HG02870 (cell line): Measurements from ENCODE around the gene NTRK1.

Experiments
- ATAC-seq: cut with Tn5 transposase; IDR thresholded peaks from one replicate; pipeline ENCODE4 v1.9.1; 2021; ENCODE audit warnings: mild to moderate bottlenecking, moderate library complexity; ENCODE audit not compliant: unreplicated experiment

Gene NTRK1

DNA sequence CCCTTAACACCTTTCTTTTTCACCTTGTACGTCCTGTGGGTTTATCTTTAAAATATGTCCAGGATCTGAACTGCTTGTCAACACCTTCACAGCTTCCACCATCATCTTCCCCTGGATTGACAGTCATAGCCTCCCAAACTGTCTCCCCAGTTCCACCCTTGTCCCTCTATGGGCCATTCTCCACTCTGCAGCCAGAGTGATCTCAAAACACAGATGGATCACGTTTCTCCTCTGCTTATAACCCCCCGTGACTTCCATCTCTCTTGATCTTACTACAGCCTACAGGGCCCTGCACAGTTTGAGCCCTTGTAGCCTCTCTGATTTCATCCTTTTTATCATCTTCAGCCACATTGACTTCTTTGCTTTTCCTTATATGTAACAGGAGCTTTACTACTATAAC is 6.0 kb upstream of the NTRK1 start:
- ATAC-seq: no peak

DNA sequence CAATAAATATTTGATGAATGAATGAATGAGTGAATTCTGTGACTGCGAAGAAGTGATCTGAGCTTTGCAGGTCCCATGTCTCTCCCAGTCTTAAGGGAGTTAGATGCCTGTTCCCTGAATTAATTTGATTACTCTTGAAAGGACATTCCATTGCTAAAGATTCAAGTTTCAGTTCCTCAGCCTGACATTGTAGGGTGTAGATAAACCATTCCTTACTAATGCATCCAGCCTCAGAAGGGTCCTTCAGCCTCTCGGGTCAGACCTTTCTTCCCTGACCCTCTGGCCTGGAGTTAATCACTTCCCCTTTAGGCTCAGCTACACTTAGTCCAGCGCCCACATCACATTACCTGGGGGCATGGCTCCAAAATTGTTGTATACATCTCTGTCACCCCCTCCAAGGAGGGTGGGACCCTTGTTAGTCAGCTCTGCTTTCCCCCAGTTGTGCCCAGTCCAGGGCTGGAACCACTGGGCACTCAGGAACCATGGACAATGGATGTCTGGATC is 4.3 kb upstream of the NTRK1 start:
- no peak for ATAC-seq

DNA sequence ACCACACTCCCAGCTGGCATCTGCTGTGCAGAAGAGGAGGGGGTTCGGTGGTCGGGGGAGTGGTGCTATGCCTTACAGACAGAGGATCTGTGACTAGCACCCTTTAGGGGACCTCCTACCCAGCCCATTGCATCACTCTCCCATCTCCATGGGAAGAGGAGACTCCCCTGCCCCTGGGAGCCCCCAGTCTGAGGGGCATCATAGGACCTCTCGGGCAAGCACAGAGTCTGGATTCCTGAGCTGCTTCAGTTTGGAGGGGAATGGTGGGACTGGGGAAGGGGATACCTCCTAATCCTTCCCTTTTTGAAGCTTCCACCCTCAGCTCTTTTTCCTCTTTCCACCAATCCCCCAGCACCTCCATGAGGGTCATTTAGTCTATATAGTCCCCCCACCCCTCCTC is 3.1 kb upstream of the NTRK1 start:
- ATAC-seq: no peak

DNA sequence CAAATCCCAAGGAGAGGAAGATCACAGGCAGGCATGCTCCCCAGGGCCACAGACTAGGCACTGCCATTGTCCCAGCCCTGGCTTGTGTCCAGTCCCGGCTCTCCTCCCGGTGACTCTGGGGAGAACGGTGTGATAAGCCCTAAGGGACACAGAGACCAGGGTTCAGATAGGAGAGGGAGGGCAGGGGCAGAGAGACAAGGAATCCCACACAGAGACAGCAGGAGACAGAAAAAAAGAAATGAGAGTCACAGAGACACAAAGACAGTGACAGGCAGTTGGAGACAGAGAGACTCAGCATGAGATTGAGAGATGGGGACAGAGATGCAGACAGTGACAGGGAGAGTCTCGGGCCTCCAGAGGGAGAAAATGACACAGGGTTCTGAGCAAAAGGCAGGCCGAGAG is 2.1 kb upstream of the NTRK1 start:
- ATAC-seq: no peak

DNA sequence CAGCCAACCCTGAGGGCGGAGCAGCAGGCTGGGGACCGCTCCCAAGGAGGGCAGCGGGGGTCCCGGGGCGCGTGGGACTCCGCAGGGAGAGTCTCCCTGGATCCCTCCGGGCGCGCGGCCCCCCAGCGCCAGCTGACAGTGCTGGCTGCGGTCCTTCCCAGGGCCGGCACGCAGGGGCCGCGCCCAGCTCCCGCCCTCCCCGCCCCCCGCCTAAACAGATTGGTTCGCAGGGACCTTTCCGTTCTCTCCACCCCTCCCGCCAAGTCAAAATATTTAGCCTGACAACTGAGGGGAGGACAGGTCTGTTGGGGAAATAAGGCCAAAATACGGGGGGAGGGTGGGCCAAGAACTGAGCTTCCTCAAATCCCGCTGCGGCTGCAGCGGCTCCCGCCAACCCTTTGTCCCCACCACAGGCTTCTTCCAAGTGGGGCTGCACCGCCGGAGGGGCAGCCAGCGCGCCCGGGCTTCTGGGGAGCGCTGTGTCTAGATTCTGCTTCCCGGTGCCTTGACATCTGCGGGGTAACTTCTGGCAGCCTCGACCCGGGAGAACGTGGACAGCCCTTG is 1.6 kb upstream of the NTRK1 start, which contains the start of gene INSRR:
INSRR (minus strand) TSS at position 159 of the 564 bp plus-strand sequence. CDS start 496 bp downstream, outside the sequence.
- ATAC-seq: no peak

DNA sequence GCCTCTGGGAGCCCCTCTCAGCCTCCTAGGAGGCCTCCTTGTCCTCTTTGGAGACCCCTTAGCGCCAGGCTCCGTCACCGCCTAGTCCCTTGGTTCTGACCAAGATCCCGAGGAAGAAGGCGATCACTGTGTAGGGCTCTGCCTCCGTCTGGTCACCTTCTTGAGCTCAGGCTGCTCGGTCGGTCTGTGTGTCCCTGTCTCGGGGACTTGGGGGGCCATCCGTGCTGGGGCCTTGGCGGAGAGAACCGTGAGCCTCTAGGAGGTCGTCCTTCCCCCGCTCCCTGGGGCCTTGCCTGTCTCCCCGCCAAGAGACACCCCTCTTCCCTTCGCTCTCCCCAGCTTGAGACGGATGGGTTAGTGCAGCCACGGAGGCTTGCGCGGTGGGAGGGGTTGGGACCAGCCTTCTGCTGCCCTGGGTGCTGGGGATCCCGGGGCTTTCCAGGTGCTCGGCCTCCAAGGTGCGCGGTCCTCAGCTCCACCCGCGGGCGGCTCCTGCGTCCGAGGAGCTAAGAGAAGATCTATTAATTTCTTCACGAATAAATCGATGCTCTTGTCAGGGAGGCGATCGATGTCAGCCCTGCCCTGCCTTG is 1.0 kb upstream of the NTRK1 start:
- ATAC-seq: no peak

DNA sequence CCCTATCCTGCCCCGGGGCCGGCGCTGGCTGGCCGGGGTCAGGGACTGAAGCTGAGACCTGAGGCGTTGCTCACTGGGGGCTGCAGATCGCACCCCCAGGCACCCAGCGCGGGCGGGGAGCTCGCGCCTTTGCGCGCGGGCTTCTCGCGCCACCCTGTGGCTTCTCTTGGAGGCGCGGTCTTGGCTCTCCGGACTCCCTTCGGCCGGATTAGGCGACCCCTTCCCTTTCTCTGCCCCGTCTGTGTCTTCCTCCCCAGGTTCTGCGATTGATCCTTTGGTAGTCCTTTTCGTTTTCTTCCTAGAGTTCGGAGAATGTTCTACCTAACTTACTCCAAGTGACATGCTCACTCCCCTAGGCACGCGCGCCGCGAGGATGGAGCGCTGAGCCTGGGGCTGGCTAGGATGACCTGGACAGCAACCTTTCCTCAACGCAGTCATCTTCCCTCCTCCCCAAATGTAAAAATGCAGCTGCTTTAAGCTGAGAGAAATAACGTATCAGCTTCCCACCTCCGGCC is 495 bp upstream of the NTRK1 start:
- ATAC-seq: no peak

DNA sequence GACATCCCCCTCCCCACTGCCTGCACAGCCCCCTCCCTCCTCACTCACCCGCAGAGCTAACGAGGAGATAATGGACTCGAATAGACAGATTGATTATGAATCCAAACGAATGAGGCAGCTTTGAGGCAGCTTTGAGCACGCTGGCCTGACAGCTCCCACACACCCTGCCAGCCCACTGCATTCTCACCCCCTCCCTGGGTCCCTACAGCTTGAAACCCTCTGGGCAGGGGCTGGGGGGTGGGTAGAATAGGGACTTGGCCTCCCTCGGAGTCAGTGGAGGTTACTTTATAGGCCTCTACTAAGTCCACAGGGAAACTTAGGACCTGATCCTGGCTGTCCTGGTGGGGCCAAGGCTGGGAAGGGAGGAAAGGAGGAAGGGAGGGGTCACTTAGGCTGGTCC is 1.9 kb downstream of the NTRK1 start:
- no peak for ATAC-seq

DNA sequence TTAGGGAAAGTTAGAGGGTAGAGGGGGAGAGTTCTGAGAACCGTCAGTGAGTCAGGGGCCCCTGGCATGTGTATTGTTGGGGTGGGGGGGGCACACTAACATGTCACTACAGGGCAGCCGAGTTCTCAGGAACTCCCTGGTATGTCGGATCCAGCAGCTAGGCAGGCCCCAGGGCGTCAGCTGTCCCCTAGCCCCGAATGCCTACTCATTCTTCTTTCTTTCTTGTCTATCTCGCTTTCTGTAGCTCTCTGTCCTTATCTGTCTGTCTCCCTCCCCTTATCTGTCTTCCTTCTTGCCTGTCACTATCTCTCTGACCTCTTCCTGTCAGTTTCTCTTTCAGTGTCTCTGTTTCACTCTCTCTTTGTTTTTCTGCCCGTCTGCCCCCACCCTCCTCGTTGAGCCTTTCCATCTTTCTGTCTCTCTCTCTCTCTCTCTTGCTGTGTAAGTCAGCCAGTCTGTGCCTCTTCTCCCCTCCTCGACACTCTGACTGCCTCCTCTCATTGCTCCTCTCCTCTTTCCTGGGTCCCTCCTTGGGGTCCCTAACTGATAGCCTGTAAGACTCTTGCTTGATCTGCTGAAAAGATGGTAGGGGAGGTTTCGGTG is 2.4 kb downstream of the NTRK1 start:
- no peak for ATAC-seq

DNA sequence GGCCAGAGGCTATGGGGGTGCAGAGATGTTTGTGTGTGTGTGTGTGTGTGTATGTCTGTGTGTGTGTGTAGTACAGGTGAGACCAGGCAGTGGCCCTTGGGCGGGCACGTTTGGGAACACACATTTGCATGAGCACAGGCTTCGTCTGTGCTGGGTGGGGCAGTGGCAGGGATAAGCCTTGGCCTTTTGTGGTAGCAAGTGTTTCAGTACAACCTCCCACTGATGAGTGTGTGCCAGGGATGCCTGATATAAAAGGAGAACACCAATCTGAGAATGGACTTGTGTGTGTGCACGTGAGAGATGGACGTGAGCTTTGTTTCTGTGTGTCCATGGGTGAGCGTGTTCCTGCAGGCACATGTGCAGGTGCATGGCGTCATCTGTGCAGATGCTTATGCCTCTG is 3.0 kb downstream of the NTRK1 start:
- ATAC-seq: no peak

DNA sequence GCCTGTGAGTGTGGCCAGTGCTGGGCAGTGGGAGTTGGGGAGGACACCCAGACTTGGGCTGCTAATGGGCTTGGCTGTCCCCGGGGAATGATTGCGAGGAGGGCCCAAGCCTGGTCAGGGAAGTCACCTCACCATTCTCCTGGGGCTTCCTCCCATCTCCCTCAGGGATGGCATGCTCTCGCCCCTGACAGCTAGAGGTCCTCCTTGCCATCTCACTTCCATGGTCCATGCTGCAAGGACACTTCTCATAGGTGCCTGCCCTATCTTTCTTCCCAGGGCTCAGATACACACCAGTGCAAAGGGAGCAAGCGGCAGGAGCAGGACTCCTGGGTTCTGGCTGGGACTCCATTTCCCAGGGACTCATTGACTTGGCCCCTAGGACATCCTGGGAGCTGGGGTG is 4.1 kb downstream of the NTRK1 start:
- no peak for ATAC-seq

DNA sequence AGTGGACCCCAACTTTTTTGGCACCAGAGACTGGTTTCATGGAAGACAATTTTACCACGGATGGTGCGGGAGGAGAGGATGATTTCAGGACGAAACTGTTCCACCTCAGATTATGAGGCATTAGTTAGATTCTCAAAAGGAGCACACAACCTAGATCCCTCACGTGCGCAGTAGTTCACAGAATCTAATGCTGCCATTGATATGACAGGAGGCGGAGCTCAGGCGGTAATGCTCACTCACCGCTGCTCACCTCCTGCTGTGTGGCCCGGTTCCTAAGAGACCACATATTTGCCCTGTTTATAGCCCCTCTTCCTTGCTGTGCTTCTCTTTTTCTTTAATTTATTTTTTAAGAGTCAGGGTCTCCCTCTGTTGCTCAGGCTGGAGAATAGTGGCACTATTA is 4.6 kb downstream of the NTRK1 start:
- no peak for ATAC-seq

DNA sequence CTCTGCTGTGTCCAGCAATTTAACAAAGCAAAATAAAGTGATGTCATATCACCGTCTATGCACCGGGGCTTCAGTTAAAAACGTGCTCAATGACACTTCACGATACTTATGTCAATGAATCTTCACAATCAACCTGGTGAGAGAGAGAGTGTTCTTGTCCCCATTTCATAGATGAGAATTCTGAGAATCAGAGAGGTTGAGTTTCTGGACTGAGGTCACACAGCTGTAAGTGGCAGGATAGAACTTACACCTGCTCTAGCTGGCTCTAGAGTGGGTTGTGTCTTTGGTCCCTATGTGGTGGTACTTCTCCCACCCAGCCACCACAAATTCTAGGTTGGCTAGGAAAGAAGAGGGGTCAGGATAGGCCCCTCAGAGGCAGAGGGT is 5.2 kb downstream of the NTRK1 start:
- ATAC-seq: no peak

DNA sequence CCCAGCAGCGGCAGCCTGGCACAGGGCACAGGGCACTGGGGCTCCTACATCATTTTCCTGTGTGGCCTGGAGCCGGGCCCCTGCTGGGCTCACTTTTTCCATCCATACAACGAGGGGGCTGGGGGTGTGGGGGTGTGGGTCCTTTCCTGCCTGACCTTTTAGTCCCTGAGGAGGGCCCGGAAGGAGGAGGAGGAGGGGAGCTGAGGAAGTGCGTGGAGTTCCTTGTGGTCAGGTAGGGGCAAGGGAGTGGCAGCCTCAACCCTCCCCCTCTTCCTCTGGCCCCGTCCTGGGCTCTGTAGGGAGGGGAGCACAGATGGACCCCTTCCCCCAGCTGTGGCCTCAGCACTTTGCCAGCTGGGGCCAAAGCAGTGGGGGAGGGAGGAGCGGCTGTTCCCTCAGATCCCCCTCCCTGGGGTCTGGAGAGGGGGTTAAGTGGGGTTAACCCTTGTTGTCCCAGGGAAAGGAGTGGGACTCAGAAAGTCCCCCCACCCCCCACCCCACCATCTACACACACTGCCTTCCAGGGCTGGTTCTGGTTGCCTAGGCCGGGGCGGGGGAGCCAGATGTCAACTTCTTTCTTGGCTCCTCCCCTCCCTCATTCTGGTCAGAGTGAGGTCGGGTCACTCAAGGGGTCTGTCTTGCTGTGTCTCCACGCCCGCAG is 5.7 kb downstream of the NTRK1 start:
- ATAC-seq: no peak

DNA sequence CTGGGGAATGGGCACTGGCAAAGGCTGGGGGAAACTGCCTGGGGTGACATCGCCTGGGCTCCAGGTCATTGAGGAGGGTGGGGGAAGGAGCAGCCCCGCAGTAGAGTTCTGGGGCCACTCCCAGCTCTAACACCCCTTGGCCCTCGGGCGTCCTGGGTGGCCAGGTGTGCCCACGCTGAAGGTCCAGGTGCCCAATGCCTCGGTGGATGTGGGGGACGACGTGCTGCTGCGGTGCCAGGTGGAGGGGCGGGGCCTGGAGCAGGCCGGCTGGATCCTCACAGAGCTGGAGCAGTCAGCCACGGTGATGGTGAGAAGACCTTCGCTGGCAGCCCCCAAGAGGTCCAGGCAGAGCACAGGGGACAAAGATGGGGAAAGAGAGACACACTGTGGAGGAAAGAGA is 7.7 kb downstream of the NTRK1 start:
- ATAC-seq: no peak

DNA sequence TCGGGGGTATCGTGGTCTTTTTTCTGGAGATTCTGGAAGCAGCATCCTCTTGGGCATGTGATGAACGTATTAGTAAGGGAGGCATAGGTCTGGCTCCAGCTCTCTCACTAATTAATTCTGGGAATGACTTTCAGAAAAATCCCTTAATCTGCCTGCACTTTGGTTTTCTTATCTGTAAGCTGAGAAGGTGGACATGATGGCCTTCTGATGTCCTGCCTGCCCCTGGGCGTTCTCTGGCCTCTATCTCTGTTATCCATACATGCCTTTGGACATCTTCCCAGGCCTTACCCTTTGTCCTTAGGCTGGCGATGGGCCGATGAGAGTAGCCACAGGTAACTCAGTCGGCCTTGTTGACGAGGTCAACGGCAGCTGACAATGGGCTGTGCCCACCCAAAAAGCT is 8.8 kb downstream of the NTRK1 start:
- no peak for ATAC-seq

DNA sequence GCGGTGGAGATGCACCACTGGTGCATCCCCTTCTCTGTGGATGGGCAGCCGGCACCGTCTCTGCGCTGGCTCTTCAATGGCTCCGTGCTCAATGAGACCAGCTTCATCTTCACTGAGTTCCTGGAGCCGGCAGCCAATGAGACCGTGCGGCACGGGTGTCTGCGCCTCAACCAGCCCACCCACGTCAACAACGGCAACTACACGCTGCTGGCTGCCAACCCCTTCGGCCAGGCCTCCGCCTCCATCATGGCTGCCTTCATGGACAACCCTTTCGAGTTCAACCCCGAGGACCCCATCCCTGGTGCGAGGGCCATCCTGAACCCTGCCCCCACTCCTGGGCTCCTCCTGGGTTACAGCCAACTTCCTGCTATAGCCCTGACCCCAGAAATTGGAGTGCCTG is 13.0 kb downstream of the NTRK1 start:
- ATAC-seq: no peak

DNA sequence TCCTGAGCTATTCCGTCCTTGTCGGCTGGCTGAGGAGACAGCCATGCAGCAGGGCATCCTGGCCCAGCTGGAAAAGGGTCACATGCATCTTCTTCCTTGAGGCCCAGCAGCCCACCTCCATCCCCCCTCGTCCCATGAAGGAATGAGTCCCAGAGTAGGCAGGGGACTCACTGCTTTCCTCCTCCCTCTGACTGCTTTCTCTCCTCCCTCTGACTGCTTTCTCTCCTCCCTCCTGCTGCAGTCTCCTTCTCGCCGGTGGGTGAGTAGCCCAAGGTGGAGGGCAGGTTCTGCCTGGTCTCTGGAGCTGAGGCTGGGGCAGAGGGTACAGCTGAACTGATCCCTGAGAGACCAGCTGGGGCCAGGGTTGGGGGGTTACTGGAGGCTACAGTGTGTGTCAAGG is 13.5 kb downstream of the NTRK1 start:
- no peak for ATAC-seq

DNA sequence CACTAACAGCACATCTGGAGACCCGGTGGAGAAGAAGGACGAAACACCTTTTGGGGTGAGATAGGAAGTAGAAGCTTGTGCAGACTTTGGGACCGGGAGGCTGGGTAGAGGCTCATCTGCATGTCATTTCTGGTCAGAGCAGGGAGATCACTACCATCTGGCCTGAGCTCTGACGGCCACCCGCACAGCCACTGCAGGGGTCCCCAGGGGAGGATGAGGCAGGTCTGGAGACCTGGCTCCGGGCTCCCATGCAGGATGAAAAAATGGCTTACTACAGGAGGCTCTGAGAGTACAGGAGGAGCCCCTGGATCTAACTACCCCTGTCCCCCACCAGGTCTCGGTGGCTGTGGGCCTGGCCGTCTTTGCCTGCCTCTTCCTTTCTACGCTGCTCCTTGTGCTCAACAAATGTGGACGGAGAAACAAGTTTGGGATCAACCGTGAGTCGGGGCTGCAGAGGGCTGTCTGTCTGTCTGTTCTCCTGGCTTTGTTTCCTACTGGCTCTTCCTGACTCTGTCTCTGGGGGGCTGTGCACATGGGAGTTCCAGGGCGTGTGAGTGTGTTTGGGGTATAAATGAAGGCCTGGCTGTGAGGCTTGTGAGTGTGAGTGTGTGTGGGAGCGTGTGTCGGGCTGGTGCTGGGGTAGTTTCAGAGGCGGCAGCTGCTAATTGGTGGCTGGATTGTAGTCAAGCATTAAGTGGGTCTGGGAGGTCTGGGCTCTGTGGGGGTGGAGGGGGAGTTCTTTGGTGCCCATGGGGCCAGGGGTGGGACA is 14.1 kb downstream of the NTRK1 start:
- ATAC-seq: no peak

DNA sequence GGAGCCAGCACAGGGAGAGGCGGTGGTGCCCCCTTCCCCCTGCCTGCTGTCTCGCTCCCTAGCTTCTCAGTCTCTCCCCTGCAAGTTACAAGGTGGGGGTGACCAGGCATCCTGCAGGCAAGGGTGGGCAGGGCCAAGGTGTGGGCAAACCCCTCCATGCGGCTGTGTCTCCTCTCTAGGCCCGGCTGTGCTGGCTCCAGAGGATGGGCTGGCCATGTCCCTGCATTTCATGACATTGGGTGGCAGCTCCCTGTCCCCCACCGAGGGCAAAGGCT is 14.6 kb downstream of the NTRK1 start:
- no peak for ATAC-seq

DNA sequence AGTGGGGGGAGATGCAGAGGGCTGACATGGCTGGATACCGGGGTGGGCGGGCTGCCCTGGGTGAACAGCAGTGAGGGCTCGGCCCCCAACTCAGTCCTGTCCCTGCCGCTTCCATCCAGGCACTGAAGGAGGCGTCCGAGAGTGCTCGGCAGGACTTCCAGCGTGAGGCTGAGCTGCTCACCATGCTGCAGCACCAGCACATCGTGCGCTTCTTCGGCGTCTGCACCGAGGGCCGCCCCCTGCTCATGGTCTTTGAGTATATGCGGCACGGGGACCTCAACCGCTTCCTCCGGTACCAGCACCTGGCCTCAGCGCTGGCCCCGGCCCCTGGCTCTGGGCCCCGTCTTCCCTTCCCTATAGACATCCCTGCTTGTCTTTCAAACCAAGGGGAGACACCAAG is 15.6 kb downstream of the NTRK1 start:
- ATAC-seq: no peak
